GM10266 (cell line): ENCODE results near the gene XPR1.
"Not testable (repeated sequence)": the region's sequence is repeated elsewhere in the genome, so short reads cannot be mapped to it uniquely, and the experiment has no call there.

ENCODE experiments used
- DNase-seq: peaks from one replicate; pipeline ENCODE4 v3.0.0; 2012; ENCODE audit errors: extremely low spot score
- TF ChIP-seq, protein P1 (sequence below): IDR thresholded peaks from 2 replicates; pipeline ENCODE4 v1.5.1; 2012; ENCODE audit warnings: mild to moderate bottlenecking, low read depth; ENCODE audit not compliant: control insufficient read depth, insufficient read depth; ENCODE audit errors: missing control alignments

XPR1 gene

DNA sequence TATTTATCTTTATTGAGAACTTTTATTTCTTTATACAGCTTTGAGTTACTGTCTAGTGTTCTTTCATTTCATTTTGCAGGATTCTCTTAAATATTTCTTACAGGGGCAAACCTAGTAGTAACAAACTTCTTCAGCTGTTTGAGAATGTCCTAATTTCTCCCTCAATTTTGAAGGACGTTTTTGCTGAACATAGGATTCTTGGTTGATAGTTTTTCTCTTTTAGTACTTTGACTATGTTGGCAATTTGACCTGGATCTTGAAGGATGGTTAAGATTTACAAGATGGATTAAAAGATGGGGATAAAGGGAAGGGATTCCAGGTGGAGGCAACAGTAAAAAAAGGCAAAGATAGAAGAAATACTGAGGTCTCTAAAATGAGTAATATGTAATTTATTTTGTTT, 38.9 kb downstream of the XPR1 start:
- DNase-seq, result no peak
- TF ChIP-seq, protein P1, sequence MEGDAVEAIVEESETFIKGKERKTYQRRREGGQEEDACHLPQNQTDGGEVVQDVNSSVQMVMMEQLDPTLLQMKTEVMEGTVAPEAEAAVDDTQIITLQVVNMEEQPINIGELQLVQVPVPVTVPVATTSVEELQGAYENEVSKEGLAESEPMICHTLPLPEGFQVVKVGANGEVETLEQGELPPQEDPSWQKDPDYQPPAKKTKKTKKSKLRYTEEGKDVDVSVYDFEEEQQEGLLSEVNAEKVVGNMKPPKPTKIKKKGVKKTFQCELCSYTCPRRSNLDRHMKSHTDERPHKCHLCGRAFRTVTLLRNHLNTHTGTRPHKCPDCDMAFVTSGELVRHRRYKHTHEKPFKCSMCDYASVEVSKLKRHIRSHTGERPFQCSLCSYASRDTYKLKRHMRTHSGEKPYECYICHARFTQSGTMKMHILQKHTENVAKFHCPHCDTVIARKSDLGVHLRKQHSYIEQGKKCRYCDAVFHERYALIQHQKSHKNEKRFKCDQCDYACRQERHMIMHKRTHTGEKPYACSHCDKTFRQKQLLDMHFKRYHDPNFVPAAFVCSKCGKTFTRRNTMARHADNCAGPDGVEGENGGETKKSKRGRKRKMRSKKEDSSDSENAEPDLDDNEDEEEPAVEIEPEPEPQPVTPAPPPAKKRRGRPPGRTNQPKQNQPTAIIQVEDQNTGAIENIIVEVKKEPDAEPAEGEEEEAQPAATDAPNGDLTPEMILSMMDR, result no peak

DNA sequence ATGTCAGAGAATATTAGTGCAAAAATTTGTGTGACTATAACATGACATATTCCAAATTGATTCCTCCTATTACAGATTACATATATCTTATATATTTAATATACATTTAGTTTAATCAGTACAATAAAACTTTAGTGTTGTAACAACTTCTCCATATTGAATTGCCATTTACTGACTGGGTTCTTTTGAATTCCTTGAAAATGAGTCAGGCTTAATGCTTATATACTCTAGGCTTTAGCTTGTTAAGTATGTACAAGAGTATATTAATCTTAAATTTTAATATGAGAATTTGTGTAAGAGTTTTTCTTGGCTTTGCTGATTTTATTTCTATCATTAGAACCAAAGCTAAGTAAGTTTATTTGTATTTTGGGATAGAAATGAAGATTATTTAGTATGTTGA, 40.3 kb downstream of the XPR1 start:
- no peak for DNase-seq
- TF ChIP-seq, protein P1, result no peak

DNA sequence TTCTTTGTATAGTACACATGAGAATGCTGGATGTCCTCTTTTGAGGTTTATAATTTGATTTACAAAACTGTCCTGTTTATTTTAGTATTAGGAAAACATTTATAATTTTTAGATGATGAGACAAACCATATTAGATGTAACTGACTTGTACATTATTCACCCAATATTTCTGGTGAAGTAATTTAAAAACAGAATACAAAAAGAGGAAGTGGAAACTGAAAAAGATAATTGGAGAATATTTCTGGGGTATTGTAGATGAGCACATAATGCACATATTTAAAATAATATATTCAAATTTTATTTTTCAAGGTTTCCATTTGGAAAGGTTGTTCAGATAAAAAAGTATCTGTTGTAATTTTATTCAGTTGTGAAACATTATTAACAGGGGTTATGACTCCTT, 40.7 kb downstream of the XPR1 start:
- no peak for DNase-seq
- TF ChIP-seq, protein P1, result no peak

DNA sequence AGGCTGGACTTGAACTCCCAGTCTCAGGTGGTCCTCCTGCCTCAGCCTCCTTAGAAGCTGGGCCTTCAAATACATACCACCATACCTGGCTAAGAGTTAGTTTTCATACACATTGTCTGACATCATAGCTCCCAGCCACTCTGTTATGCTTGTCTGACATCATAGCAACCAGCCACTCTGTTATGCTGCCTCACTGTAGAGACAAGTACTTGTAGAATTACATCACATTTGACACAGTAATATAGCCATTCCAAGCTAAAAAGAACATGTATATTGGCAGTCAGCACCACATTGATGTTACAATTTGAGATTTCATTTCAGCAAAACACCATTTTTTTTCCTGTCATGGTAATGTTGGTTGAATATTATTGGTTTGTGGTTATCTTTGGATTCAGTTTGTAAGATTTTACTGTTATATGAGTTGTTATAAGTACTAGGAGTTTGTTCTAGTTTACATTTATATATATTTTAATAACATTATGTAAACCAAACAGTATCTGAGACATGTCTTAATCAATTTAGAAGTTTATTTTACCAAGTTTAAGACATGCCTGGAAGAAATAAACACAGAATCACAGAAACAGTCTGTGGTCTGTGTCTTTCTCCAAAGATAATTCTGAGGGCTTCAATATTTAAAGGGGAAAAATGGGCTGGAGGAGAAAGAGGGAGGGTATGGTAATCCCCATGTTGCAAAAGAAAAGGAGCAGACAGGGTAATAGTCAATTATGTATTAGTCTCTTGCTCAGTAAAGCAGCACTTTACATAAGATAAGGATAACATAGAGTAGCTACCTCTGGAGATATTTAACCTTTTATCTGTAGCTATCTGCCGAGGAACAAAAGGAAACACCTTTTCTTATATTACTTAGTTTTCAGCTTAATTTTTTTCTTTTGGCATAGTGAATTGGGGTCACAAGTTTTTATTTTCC, 43.0 kb downstream of the XPR1 start:
- TF ChIP-seq, protein P1, result no peak
- no peak for DNase-seq

- no peak for DNase-seq
Measured at GRCh38 chr1:180675586-180675985, 43.8 kb downstream of the XPR1 start.

DNA sequence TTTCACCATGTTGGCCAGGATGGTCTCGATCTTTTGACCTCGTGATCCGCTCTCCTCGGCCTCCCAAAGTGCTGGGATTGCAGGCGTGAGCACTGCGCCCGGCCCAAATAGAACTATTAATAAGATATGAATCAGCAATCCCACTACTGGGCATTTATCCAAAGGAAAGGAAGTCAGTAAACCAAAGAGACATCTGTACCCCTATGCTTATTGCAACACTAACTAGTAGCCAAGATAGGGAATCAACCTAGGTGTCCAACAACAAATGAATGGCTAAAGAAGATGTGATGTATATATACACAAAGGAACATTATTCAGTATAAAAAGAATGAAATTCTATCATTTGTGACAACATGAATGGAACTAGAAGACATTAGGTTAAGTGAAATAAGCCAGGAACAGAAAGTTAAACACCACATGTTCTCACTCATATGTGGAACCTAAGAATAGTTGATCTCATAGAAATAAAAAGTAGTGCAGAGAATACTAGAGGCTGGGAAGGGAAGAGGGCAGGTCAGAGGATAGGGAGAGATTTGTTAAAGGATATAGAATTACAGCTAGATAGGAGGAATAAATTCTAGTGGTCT, 48.8 kb downstream of the XPR1 start:
- TF ChIP-seq, protein P1, result no peak
- DNase-seq, result no peak

More at GRCh38 chr1:180675586-180675985, 43.8 kb downstream of the XPR1 start:
- TF ChIP-seq, protein P1, result no peak

DNA sequence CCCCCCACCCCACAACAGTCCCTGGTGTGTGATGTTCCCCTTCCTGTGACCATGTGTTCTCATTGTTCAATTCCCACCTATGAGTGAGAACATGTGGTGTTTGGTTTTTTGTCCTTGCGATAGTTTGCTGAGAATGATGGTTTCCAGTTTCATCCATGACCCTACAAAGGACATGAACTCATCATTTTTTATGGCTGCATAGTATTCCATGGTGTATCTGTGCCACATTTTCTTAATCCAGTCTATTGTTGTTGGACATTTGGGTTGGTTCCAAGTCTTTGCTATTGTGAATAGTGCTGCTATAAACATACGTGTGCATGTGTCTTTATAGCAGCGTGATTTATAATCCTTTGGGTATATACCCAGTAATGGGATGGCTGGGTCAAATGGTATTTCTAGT, 51.3 kb downstream of the XPR1 start:
- not testable (repeated sequence) for DNase-seq
